GM18517 (cell line): ENCODE measurements around the gene CDCA7L.
"Not testable (repeated sequence)": the region's sequence is repeated elsewhere in the genome, so short reads cannot be mapped to it uniquely, and the experiment has no call there.

Source experiments
- ATAC-seq: cut with Tn5 transposase; IDR thresholded peaks from one replicate; pipeline ENCODE4 v1.9.1; 2021; ENCODE audit warnings: mild to moderate bottlenecking, moderate library complexity; ENCODE audit not compliant: unreplicated experiment

The CDCA7L gene

GRCh38 chr7:21911341-21911875 is 34.3 kb downstream of the CDCA7L start:
- ATAC-seq, result no peak

GRCh38 chr7:21910253-21910652 is 35.4 kb downstream of the CDCA7L start:
- ATAC-seq, result no peak

- no peak for ATAC-seq
Measured at GRCh38 chr7:21908746-21909145, 37.0 kb downstream of the CDCA7L start.

- no peak for ATAC-seq
Measured at GRCh38 chr7:21903020-21903786, 42.5 kb downstream of the CDCA7L start.

- ATAC-seq, result no peak
Measured at GRCh38 chr7:21902240-21902639, 43.5 kb downstream of the CDCA7L start.

GRCh38 chr7:21898265-21898930 is 47.3 kb downstream of the CDCA7L start:
- ATAC-seq, result peak; percentile 92

- ATAC-seq, result no peak
Measured at GRCh38 chr7:21893401-21893800, 52.3 kb downstream of the CDCA7L start.

GRCh38 chr7:21891291-21891690 is 54.4 kb downstream of the CDCA7L start:
- ATAC-seq, result no peak

GRCh38 chr7:21887779-21888178 is 57.9 kb downstream of the CDCA7L start:
- no peak for ATAC-seq

- no peak for ATAC-seq
Measured at GRCh38 chr7:21887353-21887752, 58.3 kb downstream of the CDCA7L start.

- ATAC-seq, result no peak
Measured at GRCh38 chr7:21886396-21886795, 59.3 kb downstream of the CDCA7L start.

- ATAC-seq, result no peak
Measured at GRCh38 chr7:21884496-21884895, 61.2 kb downstream of the CDCA7L start.

- ATAC-seq, result not testable (repeated sequence)
Measured at GRCh38 chr7:21883501-21883900, 62.2 kb downstream of the CDCA7L start.

GRCh38 chr7:21883069-21883468 is 62.6 kb downstream of the CDCA7L start:
- no peak for ATAC-seq

- no peak for ATAC-seq
Measured at GRCh38 chr7:21869785-21870402, 75.8 kb downstream of the CDCA7L start.

GRCh38 chr7:21868576-21868850 is 77.2 kb downstream of the CDCA7L start:
- ATAC-seq, result no peak

GRCh38 chr7:21867816-21868575 is 77.7 kb downstream of the CDCA7L start:
- no peak for ATAC-seq

- ATAC-seq, result no peak
Measured at GRCh38 chr7:21867226-21867625, 78.5 kb downstream of the CDCA7L start.

- ATAC-seq, result no peak
Measured at GRCh38 chr7:21866731-21867130, 79.0 kb downstream of the CDCA7L start.

- not testable (repeated sequence) for ATAC-seq
Measured at GRCh38 chr7:21865631-21866204, 80.0 kb downstream of the CDCA7L start.

- no peak for ATAC-seq
Measured at GRCh38 chr7:21851559-21851967, 94.1 kb downstream of the CDCA7L start.
